H9 (cell line): ENCODE data around the gene SLC30A3. TPM values are rescaled to one million over a fixed set of nuclear protein-coding genes. Genes with fewer than 3 reads are reported as not detected.

ENCODE experiments used
- DNase-seq: peaks from one replicate; pipeline ENCODE4 v3.0.0-alpha.2; 2017
- H2AFZ ChIP-seq: one replicate; pipeline ENCODE4 v1.6.1; 2013; ENCODE audit warnings: mild to moderate bottlenecking, low read length, control low read depth, moderate library complexity
- H2AK5ac ChIP-seq: 2 replicates; pipeline ENCODE4 v1.6.1; 2013; ENCODE audit warnings: low read length, control low read depth, mixed read lengths; ENCODE audit not compliant: insufficient read length
- H2BK120ac ChIP-seq: one replicate; pipeline ENCODE4 v1.6.1; 2013; ENCODE audit warnings: low read depth, mild to moderate bottlenecking, low read length, control low read depth, inconsistent platforms; ENCODE audit not compliant: poor library complexity, severe bottlenecking
- H2BK12ac ChIP-seq: 2 replicates; pipeline ENCODE4 v1.6.1; 2013; ENCODE audit warnings: low read length, control low read depth, mixed read lengths, low read depth; ENCODE audit not compliant: insufficient read length
- H2BK15ac ChIP-seq: 2 replicates; pipeline ENCODE4 v1.6.1; 2013; ENCODE audit warnings: low read depth, low read length, control low read depth
- H2BK20ac ChIP-seq: one replicate; pipeline ENCODE4 v1.6.1; 2013; ENCODE audit warnings: low read depth, mild to moderate bottlenecking, low read length, control low read depth, inconsistent platforms; ENCODE audit not compliant: poor library complexity, severe bottlenecking
- H2BK5ac ChIP-seq: 2 replicates; pipeline ENCODE4 v1.6.1; 2013; ENCODE audit warnings: low read length, control low read depth, mixed read lengths; ENCODE audit not compliant: insufficient read length
- H3K14ac ChIP-seq: 2 replicates; pipeline ENCODE4 v1.6.1; 2013; ENCODE audit warnings: low read length, control low read depth; ENCODE audit not compliant: insufficient read depth
- H3K18ac ChIP-seq: 2 replicates; pipeline ENCODE4 v1.6.1; 2013; ENCODE audit warnings: low read depth, mild to moderate bottlenecking, mixed read lengths, low read length, control low read depth; ENCODE audit not compliant: insufficient read length
- H3K23ac ChIP-seq: 2 replicates; pipeline ENCODE4 v1.6.1; 2013; ENCODE audit warnings: low read length, control low read depth, mixed read lengths, low read depth; ENCODE audit not compliant: insufficient read length
- H3K23me2 ChIP-seq: 2 replicates; pipeline ENCODE4 v1.6.1; 2013; ENCODE audit warnings: low read depth, mild to moderate bottlenecking, mixed read lengths, low read length, control low read depth; ENCODE audit not compliant: insufficient read length, poor library complexity, severe bottlenecking
- H3K27ac ChIP-seq: 2 replicates; pipeline ENCODE4 v1.5.1; 2013; ENCODE audit warnings: low read length, control low read depth, mixed read lengths, low read depth; ENCODE audit not compliant: insufficient read length
- H3K27me3 ChIP-seq: 2 replicates; pipeline ENCODE4 v1.6.1; 2013; ENCODE audit warnings: low read length, control low read depth, inconsistent platforms; ENCODE audit not compliant: insufficient read depth
- H3K4ac ChIP-seq: 2 replicates; pipeline ENCODE4 v1.6.1; 2013; ENCODE audit warnings: low read depth, mild to moderate bottlenecking, control low read depth, inconsistent platforms, low read length, moderate library complexity
- H3K4me1 ChIP-seq: 2 replicates; pipeline ENCODE4 v1.6.1; 2013; ENCODE audit warnings: low read length, control low read depth, inconsistent platforms; ENCODE audit not compliant: insufficient read depth
- H3K4me2 ChIP-seq: 2 replicates; pipeline ENCODE4 v1.6.1; 2013; ENCODE audit warnings: low read length, control low read depth, mixed read lengths; ENCODE audit not compliant: insufficient read length, insufficient read depth
- H3K56ac ChIP-seq: 2 replicates; pipeline ENCODE4 v1.6.1; 2013; ENCODE audit warnings: low read depth, mild to moderate bottlenecking, mixed read lengths, low read length, control low read depth; ENCODE audit not compliant: insufficient read length
- H3K79me1 ChIP-seq: 2 replicates; pipeline ENCODE4 v1.6.1; 2013; ENCODE audit warnings: low read depth, mild to moderate bottlenecking, moderate library complexity, low read length, control low read depth, inconsistent platforms; ENCODE audit not compliant: insufficient read depth, poor library complexity, severe bottlenecking
- H3K79me2 ChIP-seq: 2 replicates; pipeline ENCODE4 v1.6.1; 2013; ENCODE audit warnings: low read length, control low read depth, inconsistent platforms; ENCODE audit not compliant: insufficient read depth
- H3K9ac ChIP-seq: 2 replicates; pipeline ENCODE4 v1.6.1; 2013; ENCODE audit warnings: low read length, control low read depth, mixed read lengths; ENCODE audit not compliant: insufficient read length; ENCODE audit errors: extremely low read depth
- H3K9me3 ChIP-seq: one replicate; pipeline ENCODE4 v1.6.1; 2013; ENCODE audit warnings: low read depth, low read length, inconsistent platforms; ENCODE audit not compliant: control insufficient read depth
- H3T11ph ChIP-seq: one replicate; pipeline ENCODE4 v1.6.1; 2013; ENCODE audit warnings: mild to moderate bottlenecking, low read length, control low read depth, inconsistent platforms
- H4K20me1 ChIP-seq: one replicate; pipeline ENCODE4 v1.6.1; 2013; ENCODE audit not compliant: control insufficient read depth, insufficient read length, insufficient read depth
- H4K5ac ChIP-seq: 2 replicates; pipeline ENCODE4 v1.6.1; 2013; ENCODE audit warnings: low read depth, mild to moderate bottlenecking, mixed read lengths, low read length, control low read depth; ENCODE audit not compliant: insufficient read length
- H4K8ac ChIP-seq: replicated peaks from 2 replicates; pipeline ENCODE4 v1.6.1; 2013; ENCODE audit warnings: low read length, control low read depth, mixed read lengths, low read depth; ENCODE audit not compliant: insufficient read length
- H4K91ac ChIP-seq: 2 replicates; pipeline ENCODE4 v1.6.1; 2013; ENCODE audit warnings: low read depth, mild to moderate bottlenecking, moderate library complexity, mixed read lengths, low read length, control low read depth; ENCODE audit not compliant: insufficient read length
- H3K27ac Mint-ChIP-seq, 3 experiments: 2 replicates in 2 of 3; 3 replicates in 1 of 3; pipeline ENCODE4 v1.8.0; 2020 to 2021; ENCODE audit warnings: mixed read lengths in 3 of 3, mild to moderate bottlenecking in 1 of 3, moderate library complexity in 1 of 3
- H3K27me3 Mint-ChIP-seq: 2 replicates; pipeline ENCODE4 v1.8.0; 2021; ENCODE audit warnings: low read depth, mild to moderate bottlenecking, moderate library complexity, mixed read lengths
- H3K36me3 Mint-ChIP-seq, 3 experiments: 2 replicates in 2 of 3; 3 replicates in 1 of 3; pipeline ENCODE4 v1.8.0; 2020 to 2021; ENCODE audit warnings: low read depth in 3 of 3, mixed read lengths in 3 of 3; ENCODE audit not compliant: insufficient read depth in 1 of 3
- H3K4me1 Mint-ChIP-seq, 2 experiments: 2 replicates each; pipeline ENCODE4 v1.8.0; 2020; ENCODE audit warnings: mixed read lengths in 2 of 2
- H3K4me3 Mint-ChIP-seq, 2 experiments: 2 replicates in 1 of 2; 3 replicates in 1 of 2; pipeline ENCODE4 v1.8.0; 2020 to 2021; ENCODE audit warnings: mild to moderate bottlenecking in 2 of 2, mixed read lengths in 2 of 2, moderate library complexity in 1 of 2
- H3K9me3 Mint-ChIP-seq, 2 experiments: 2 replicates in 1 of 2; 3 replicates in 1 of 2; pipeline ENCODE4 v1.8.0; 2020; ENCODE audit warnings: mild to moderate bottlenecking in 2 of 2, mixed read lengths in 2 of 2, moderate library complexity in 1 of 2
- WGBS: extraction: QIAGEN DNeasy Blood & Tissue Kit; methylation state at CpG from one replicate; pipeline ENCODE4 v1.1.7; 2013; ENCODE audit warnings: missing lambda C conversion rate, low lambda C conversion rate, mixed read lengths; ENCODE audit not compliant: insufficient read length; ENCODE audit errors: extremely low coverage; 5-methylcytosine and 5-hydroxymethylcytosine counted together
- total RNA-seq: library from RNA; stranded (reverse); gene quantifications from 2 replicates; pipeline ENCODE4 v1.2.1, GENCODE V29; 2021
- TF ChIP-seq, protein P1 (sequence below): fragments of 200-600 bp; sonication (generic); conservative IDR thresholded peaks from 3 replicates; pipeline ENCODE4 v1.8.0; 2021; ENCODE audit warnings: antibody characterized with exemption, mild to moderate bottlenecking

SLC30A3 gene
- total RNA-seq, 1 experiment from 2014 or later, result 2.5 TPM

DNA sequence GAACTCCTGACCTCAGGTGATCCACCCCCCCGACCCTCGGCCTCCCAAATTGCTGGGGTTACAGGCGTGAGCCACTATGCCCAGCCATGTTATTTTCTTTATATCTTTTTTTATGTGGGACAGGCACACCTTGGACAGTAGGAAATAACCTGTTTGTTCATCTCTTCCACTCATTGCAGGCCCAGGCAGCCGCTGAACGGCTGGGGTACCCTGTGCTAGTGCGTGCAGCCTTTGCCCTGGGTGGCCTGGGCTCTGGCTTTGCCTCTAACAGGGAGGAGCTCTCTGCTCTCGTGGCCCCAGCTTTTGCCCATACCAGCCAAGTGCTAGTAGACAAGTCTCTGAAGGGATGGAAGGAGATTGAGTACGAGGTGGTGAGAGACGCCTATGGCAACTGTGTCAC, 37.3 kb downstream of the SLC30A3 start:
- no peak overlapping the region for H3K27ac ChIP-seq
- no peaks in the 10 kb centered on the region for H3K23me2 ChIP-seq
- no peak overlapping the region for H3K56ac ChIP-seq
- H3K23ac ChIP-seq, result no peak overlapping the region
- no CpG with 5 or more reads among the region's 9 CpGs for WGBS
- TF ChIP-seq, protein P1, sequence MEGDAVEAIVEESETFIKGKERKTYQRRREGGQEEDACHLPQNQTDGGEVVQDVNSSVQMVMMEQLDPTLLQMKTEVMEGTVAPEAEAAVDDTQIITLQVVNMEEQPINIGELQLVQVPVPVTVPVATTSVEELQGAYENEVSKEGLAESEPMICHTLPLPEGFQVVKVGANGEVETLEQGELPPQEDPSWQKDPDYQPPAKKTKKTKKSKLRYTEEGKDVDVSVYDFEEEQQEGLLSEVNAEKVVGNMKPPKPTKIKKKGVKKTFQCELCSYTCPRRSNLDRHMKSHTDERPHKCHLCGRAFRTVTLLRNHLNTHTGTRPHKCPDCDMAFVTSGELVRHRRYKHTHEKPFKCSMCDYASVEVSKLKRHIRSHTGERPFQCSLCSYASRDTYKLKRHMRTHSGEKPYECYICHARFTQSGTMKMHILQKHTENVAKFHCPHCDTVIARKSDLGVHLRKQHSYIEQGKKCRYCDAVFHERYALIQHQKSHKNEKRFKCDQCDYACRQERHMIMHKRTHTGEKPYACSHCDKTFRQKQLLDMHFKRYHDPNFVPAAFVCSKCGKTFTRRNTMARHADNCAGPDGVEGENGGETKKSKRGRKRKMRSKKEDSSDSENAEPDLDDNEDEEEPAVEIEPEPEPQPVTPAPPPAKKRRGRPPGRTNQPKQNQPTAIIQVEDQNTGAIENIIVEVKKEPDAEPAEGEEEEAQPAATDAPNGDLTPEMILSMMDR, result no peak
- no peak overlapping the region for H4K91ac ChIP-seq
- Mint-ChIP-seq H3K36me3 (peaks cover 64 to 93% (median 87%) of the 10 kb centered on the region in 3 experiments), H3K9me3 (no peaks in the 10 kb centered on the region), H3K4me1 (no peaks in the 10 kb centered on the region), H3K27me3 (no peaks in the 10 kb centered on the region), H3K4me3 (no peak overlapping the region), H3K27ac (no peak overlapping the region)
- H2BK12ac ChIP-seq, result no peak overlapping the region
- H2BK5ac ChIP-seq, result no peak overlapping the region
- H3K9me3 ChIP-seq, result no peaks in the 10 kb centered on the region
- H3T11ph ChIP-seq, result no peak overlapping the region
- no peak for DNase-seq
- H3K9ac ChIP-seq, result no peak overlapping the region
- 0 out of 2 replicates have a peak, but pooled peaks cover 2% of the 10 kb centered on the region for H3K79me2 ChIP-seq
- H3K4me2 ChIP-seq, result no peak overlapping the region
- no peaks in the 10 kb centered on the region for H3K27me3 ChIP-seq
- H3K18ac ChIP-seq, result no peak overlapping the region
- H2AK5ac ChIP-seq, result no peak overlapping the region
- H2BK20ac ChIP-seq, result no peak overlapping the region
- no peak overlapping the region for H2BK120ac ChIP-seq
- no peak overlapping the region for H3K14ac ChIP-seq
- no peaks in the 10 kb centered on the region for H4K20me1 ChIP-seq
- H3K4ac ChIP-seq, result no peak overlapping the region
- no peaks in the 10 kb centered on the region for H3K79me1 ChIP-seq
- H2AFZ ChIP-seq, result no peak overlapping the region
- H3K4me1 ChIP-seq, result no peaks in the 10 kb centered on the region
- no peak overlapping the region for H2BK15ac ChIP-seq
- no peak overlapping the region for H4K8ac ChIP-seq
- H4K5ac ChIP-seq, result no peak overlapping the region
